BJ (cell line): ENCODE measurements around the gene AKAP6. TPM values are rescaled to one million over a fixed set of nuclear protein-coding genes. Genes with fewer than 3 reads are reported as not detected.

Experiments
- CTCF ChIA-PET: fragments of 350-600 bp; formaldehyde crosslinking; extraction: SDS; loops from one replicate; lab custom pipeline; 2021; ENCODE audit warnings: antibody characterized with exemption, inconsistent platforms; lab: Yijun Ruan, JAX
- POLR2A ChIA-PET: fragments of 300-600 bp; sonication (Branson Sonifier 250); formaldehyde crosslinking; extraction: SDS; loops from one replicate; lab custom pipeline; 2021; ENCODE audit warnings: antibody characterized with exemption; lab: Charles Lee
- DNase-seq: peaks from one replicate; pipeline ENCODE4 v3.0.0-alpha.2; 2011; ENCODE audit warnings: low read depth
- H3K27me3 ChIP-seq: 2 replicates; pipeline ENCODE4 v1.6.0; 2011; ENCODE audit warnings: low read length; ENCODE audit not compliant: control insufficient read depth, insufficient read depth
- H3K36me3 ChIP-seq: 2 replicates; pipeline ENCODE4 v1.5.1; 2011; ENCODE audit warnings: low read length; ENCODE audit not compliant: control insufficient read depth, insufficient read depth
- H3K4me3 ChIP-seq: 2 replicates; pipeline ENCODE4 v1.5.1; 2011; ENCODE audit warnings: low read depth, mild to moderate bottlenecking, control low read depth, low read length
- polyA plus RNA-seq: library from polyadenylated mRNA; depleted of rRNA; stranded (reverse); fragments of >200 nt; gene quantifications from 2 replicates; pipeline ENCODE4 v1.2.3, GENCODE V29; 2011
- TF ChIP-seq, protein P1 (sequence below): IDR thresholded peaks from 2 replicates; pipeline ENCODE4 v1.5.1; 2011; ENCODE audit warnings: low read depth, mild to moderate bottlenecking, control low read depth, inconsistent platforms, low read length, moderate library complexity; ENCODE audit not compliant: insufficient read depth

The AKAP6 gene
- polyA plus RNA-seq, 1 experiment = 18.5 TPM

DNA sequence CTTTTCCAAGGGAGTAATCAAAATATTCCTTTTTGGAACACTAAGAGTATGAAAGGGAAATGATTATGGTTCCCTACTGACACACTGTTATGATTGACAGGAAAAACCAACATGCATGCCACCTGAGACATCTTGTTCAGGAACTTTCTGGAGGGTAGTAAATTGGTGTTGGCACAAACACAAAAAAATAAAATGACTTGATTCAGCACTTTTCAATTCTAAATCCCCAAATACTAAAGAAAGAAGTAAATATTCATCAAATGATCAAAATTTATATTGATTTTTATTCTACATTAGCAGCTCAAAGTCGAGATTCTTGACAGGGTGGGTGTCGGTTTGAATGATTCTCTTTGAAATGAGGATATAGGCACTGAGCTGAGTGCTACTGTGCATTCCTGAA is 338.2 kb downstream of the AKAP6 start:
- Histone ChIP-seq H3K27me3 (no peaks in the 10 kb centered on the region), H3K4me3 (no peak overlapping the region), H3K36me3 (no peaks in the 10 kb centered on the region)
- ChIA-PET CTCF (no interaction called here), POLR2A (no interaction called here)
- DNase-seq = no peak
- TF ChIP-seq, protein P1, sequence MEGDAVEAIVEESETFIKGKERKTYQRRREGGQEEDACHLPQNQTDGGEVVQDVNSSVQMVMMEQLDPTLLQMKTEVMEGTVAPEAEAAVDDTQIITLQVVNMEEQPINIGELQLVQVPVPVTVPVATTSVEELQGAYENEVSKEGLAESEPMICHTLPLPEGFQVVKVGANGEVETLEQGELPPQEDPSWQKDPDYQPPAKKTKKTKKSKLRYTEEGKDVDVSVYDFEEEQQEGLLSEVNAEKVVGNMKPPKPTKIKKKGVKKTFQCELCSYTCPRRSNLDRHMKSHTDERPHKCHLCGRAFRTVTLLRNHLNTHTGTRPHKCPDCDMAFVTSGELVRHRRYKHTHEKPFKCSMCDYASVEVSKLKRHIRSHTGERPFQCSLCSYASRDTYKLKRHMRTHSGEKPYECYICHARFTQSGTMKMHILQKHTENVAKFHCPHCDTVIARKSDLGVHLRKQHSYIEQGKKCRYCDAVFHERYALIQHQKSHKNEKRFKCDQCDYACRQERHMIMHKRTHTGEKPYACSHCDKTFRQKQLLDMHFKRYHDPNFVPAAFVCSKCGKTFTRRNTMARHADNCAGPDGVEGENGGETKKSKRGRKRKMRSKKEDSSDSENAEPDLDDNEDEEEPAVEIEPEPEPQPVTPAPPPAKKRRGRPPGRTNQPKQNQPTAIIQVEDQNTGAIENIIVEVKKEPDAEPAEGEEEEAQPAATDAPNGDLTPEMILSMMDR = no peak

DNA sequence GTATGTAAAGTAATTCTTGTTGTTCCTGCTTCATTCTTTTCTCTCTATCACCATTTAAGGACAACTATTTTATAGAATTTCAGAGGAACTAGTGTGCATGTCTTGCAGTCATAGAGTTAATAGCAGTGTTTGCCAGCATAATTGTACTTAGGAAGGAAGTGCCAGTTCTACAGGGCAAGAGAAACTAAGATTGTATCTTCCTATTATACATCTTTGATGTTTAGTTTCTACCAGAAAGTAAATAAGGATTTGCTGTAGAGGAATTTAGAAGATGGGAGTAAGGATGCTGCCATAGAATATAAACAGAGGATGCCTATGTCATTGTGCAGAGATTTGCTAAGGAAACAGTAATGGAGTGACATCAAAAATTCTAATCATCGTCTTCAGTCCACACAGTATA is 338.7 kb downstream of the AKAP6 start:
- H3K4me3 ChIP-seq = no peak overlapping the region
- CTCF ChIA-PET = no interaction called here
- H3K27me3 ChIP-seq = no peaks in the 10 kb centered on the region
- TF ChIP-seq, protein P1 = no peak
- no peaks in the 10 kb centered on the region for H3K36me3 ChIP-seq
- POLR2A ChIA-PET = no interaction called here
- DNase-seq = no peak

DNA sequence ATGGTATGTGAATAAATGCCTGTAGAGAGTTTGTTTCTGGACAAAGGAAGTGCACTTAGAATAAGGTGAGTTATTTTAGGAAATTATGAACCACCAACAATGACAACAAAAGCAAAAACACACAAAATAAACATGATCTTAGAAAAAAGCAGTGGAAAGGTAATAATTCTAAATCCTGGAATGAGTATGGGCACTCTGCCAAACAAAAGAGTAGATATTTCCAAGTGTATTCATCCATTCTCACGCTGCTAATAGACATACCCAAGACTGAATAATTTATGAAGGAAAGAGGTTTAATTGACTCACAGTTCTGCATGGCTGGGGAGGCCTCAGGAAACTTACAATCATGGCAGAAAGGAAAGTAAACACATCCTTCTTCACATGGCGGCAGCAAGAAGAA is 340.3 kb downstream of the AKAP6 start:
- no peaks in the 10 kb centered on the region for H3K27me3 ChIP-seq
- ChIA-PET CTCF (no interaction called here), POLR2A (no interaction called here)
- H3K36me3 ChIP-seq = no peaks in the 10 kb centered on the region
- no peak overlapping the region for H3K4me3 ChIP-seq
- TF ChIP-seq, protein P1 = no peak
- DNase-seq = no peak

DNA sequence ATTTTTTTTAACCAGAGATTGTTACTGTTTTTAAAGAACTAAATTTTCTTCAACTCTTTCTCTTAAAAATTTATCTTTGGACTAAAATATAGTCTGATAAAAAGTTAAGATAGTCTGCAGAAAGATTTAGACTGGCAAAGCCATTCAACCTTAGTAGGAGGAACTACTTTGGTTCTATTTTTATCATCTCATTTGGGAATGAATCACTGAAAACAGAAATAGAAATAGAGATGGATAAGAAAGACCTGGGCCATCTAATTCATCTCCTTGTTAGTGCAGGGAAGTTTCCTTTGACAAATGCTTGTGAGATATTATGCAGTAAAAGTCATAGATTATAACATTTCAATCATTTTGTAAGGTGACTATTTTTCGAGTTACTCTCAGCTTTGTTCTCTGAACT is 346.3 kb downstream of the AKAP6 start:
- POLR2A ChIA-PET = no interaction called here
- TF ChIP-seq, protein P1 = no peak
- no peak for DNase-seq
- H3K4me3 ChIP-seq = no peak overlapping the region
- H3K27me3 ChIP-seq = no peaks in the 10 kb centered on the region
- CTCF ChIA-PET = no interaction called here
- H3K36me3 ChIP-seq = no peaks in the 10 kb centered on the region

DNA sequence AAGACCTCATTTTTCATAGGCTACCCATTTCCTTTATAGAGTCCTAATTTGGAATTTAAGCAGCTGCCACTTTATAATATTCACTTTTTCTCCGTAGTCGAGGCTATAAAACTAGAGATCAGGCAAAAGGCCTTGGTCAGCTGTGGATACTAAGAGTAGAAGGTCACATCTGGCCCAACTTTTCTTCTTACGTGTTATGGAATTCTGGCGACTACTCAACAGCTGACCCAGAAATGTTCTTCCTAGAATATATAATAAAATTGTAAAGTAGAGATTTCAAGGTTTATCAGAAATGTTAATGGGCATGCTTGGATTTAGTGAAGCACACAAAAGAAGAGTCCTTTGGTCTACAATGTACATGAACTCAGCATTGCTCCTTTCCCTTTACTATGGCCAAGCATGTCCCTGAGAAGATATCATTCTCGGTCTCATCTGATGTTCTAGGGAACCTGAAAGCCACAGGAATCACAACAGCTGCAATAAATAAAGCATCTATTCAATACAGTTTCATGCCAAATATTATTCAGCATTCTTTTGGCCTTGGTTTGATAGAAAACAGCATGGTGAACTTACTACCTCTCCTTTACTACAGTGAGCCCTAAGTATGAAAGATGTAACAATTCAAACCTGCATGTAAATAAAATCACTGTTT is 348.2 kb downstream of the AKAP6 start:
- no peak overlapping the region for H3K4me3 ChIP-seq
- H3K36me3 ChIP-seq = no peaks in the 10 kb centered on the region
- TF ChIP-seq, protein P1 = no peak
- no peaks in the 10 kb centered on the region for H3K27me3 ChIP-seq
- DNase-seq = no peak
- ChIA-PET POLR2A (no interaction called here), CTCF (no interaction called here)
